ENCODE data around the gene CPAMD8.
"Not testable (repeated sequence)": the region's sequence is repeated elsewhere in the genome, so short reads cannot be mapped to it uniquely, and the experiment has no call there.

The CPAMD8 gene

DNA sequence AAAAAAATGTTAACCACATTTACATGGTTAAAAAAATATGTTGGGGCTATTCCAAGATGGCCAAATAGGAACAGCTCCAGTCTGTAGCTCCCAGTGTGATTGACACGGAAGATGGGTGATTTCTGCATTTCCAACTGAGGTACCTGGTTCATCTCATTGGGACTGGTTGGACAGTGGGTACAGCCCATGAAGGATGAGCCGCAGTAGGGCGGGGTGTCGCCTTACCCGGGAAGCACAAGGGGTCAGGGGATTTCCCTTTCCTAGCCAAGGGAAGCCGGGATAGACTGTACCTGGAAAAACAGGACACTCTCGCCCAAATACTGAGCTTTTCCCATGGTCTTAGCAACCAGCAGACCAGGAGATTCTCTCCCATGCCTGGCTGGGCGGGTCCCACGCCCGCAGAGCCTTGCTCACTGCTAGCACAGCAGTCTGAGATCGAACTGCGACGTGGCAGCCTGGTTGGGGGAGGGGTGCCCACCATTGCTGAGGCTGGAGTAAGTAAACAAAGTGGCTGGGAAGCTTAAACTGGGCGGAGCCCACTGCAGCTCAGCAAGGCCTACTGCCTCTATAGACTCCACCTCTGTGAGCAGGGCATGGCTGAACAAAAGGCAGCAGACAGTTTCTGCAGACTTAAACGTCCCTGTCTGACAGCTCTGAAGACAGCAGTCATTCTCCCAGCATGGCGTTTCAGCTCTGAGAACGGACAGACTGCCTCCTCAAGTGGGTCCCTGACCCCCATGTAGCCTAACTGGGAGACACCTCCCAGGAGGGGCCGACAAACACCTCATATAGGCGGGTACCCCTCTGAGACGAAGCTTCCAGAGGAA, 65.4 kb downstream of the CPAMD8 start:
- peaks cover 39 to 54% of the 10 kb centered on the region in 2 donors for H3K27me3 Mint-ChIP-seq
- not testable (repeated sequence) for H3K4me1 Mint-ChIP-seq; H3K36me3 Mint-ChIP-seq; H3K9me3 Mint-ChIP-seq; ATAC-seq (replicated peaks); H3K4me3 Mint-ChIP-seq; DNase-seq; H3K27ac Mint-ChIP-seq

- DNase-seq; ATAC-seq (replicated peaks); H3K4me3 Mint-ChIP-seq; H3K27ac Mint-ChIP-seq; H3K9me3 Mint-ChIP-seq; H3K4me1 Mint-ChIP-seq; H3K36me3 Mint-ChIP-seq: not testable (repeated sequence)
- H3K27me3 Mint-ChIP-seq: peaks cover 26 to 41% of the 10 kb centered on the region in 2 donors
These were observed 68.3 kb downstream of the CPAMD8 start for GRCh38 chr19:16958277-16958676.

DNA sequence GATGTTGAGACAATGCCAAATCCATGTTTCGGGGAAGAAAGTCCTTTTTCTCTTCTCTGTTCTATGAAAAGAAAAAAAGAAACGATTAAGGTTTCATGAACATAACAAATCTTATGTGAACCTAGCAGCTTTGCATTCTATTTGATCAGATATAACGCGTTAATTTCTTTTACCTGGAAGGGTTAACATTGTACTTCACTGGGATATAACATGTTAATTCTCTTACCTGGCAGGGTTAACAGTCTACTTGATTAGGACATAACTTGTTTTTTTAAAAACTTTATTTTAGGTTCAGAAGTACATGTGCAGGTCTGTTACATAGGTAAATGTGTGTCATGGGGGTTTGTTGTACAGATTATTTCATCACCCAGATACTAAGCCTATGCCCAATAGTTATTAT, 68.8 kb downstream of the CPAMD8 start:
- ATAC-seq (replicated peaks) (no peak), DNase-seq (no peak)
- Mint-ChIP-seq H3K36me3 (no peaks in the 10 kb centered on the region), H3K9me3 (peaks cover 0 to 8% of the 10 kb centered on the region in 2 donors), H3K4me3 (no peak overlapping the region), H3K4me1 (peaks cover 0 to 1% of the 10 kb centered on the region in 2 donors), H3K27me3 (peaks cover 22 to 37% of the 10 kb centered on the region in 2 donors), H3K27ac (no peak overlapping the region)

- peaks cover 0 to 1% of the 10 kb centered on the region in 2 donors for H3K4me1 Mint-ChIP-seq
- peaks cover 21 to 37% of the 10 kb centered on the region in 2 donors for H3K27me3 Mint-ChIP-seq
- ATAC-seq (replicated peaks): no peak
- no peak for DNase-seq
- no peak overlapping the region for H3K27ac Mint-ChIP-seq
- peaks cover 0 to 8% of the 10 kb centered on the region in 2 donors for H3K9me3 Mint-ChIP-seq
- no peak overlapping the region for H3K4me3 Mint-ChIP-seq
- no peaks in the 10 kb centered on the region for H3K36me3 Mint-ChIP-seq
These were observed 69.4 kb downstream of the CPAMD8 start for GRCh38 chr19:16957151-16957701.

DNA sequence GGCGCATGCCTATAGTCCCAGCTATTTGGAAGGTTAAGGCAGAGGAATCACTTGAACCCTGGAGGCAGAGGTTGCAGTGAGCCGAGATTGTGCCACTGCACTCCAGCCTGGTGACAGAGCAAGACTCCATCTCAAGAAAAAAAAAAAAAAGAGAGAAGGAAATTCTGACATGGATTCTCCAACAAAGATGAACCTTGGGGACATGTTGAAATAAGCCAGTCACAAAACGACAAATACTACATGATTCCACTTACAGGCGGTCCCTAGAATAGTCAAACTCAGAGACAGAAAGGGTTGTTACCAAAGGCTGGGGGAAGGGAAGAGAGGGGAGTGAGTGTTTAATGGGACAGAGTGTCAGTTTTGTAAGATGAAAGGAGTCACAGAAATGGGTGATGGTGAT, 71.4 kb downstream of the CPAMD8 start:
- Mint-ChIP-seq H3K36me3 (no peaks in the 10 kb centered on the region), H3K27ac (no peak overlapping the region), H3K9me3 (peaks cover 0 to 8% of the 10 kb centered on the region in 2 donors), H3K4me3 (no peak overlapping the region), H3K4me1 (peaks cover 0 to 1% of the 10 kb centered on the region in 2 donors), H3K27me3 (peaks cover 23 to 32% of the 10 kb centered on the region in 2 donors)
- DNase-seq: no peak
- ATAC-seq (replicated peaks): no peak

DNA sequence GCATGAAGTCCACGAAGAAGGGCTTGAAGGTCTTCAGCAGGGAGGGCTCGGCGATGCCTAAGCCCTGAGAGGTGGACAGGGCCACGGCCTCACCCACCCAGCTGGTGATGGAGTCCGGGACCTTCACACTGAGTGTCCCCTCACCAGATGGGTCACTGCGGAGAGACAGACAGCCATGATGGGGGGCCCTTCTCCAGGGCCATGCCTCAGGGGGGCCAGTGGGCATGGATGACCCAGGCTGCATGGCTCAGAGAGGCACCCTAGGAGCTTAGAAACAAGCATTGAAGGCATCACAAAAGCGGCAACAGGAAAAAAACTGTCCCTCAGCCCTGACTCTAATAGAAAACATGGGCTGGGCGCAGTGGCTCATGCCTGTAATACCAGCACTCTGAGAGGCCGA, 74.6 kb downstream of the CPAMD8 start:
- H3K27me3 Mint-ChIP-seq: peaks cover 37 to 48% of the 10 kb centered on the region in 2 donors

GRCh38 chr19:16951529-16951928, 75.1 kb downstream of the CPAMD8 start:
- no peak for ATAC-seq (replicated peaks)
- Mint-ChIP-seq H3K27me3 (peaks cover 37 to 47% of the 10 kb centered on the region in 2 donors), H3K9me3 (peaks cover 0 to 10% of the 10 kb centered on the region in 2 donors), H3K4me1 (peaks cover 0 to 4% of the 10 kb centered on the region in 2 donors), H3K27ac (no peak overlapping the region), H3K36me3 (no peaks in the 10 kb centered on the region), H3K4me3 (no peak overlapping the region)
- DNase-seq: no peak

More for the DNA sequence above, 74.6 kb downstream of the CPAMD8 start:
- peaks cover 0 to 10% of the 10 kb centered on the region in 2 donors for H3K9me3 Mint-ChIP-seq
- H3K36me3 Mint-ChIP-seq: no peaks in the 10 kb centered on the region
- peaks cover 0 to 4% of the 10 kb centered on the region in 2 donors for H3K4me1 Mint-ChIP-seq
- DNase-seq: no peak
- H3K27ac Mint-ChIP-seq: no peak overlapping the region
- ATAC-seq (replicated peaks): no peak
- H3K4me3 Mint-ChIP-seq: no peak overlapping the region

- H3K36me3 Mint-ChIP-seq: no peaks in the 10 kb centered on the region
- H3K27me3 Mint-ChIP-seq: peaks cover 26 to 41% of the 10 kb centered on the region in 2 donors
- no peak overlapping the region for H3K27ac Mint-ChIP-seq
These were observed 77.0 kb downstream of the CPAMD8 start for GRCh38 chr19:16949496-16950023.

GRCh38 chr19:16946951-16947940, 79.4 kb downstream of the CPAMD8 start:
- Mint-ChIP-seq H3K4me3 (no peak overlapping the region), H3K36me3 (no peaks in the 10 kb centered on the region), H3K9me3 (peaks cover 6 to 9% of the 10 kb centered on the region in 2 donors), H3K27ac (no peak overlapping the region), H3K4me1 (peaks cover 0 to 4% of the 10 kb centered on the region in 2 donors), H3K27me3 (peaks cover 23 to 37% of the 10 kb centered on the region in 2 donors)
- DNase-seq (no peak), ATAC-seq (replicated peaks) (no peak)

More at GRCh38 chr19:16949496-16950023, 77.0 kb downstream of the CPAMD8 start:
- H3K4me3 Mint-ChIP-seq: no peak overlapping the region
- DNase-seq (no peak), ATAC-seq (replicated peaks) (no peak)
- H3K4me1 Mint-ChIP-seq: peaks cover 0 to 4% of the 10 kb centered on the region in 2 donors
- peaks cover 6 to 14% of the 10 kb centered on the region in 2 donors for H3K9me3 Mint-ChIP-seq

- Mint-ChIP-seq H3K27ac (no peak overlapping the region), H3K9me3 (peaks cover 6 to 9% of the 10 kb centered on the region in 2 donors), H3K4me3 (no peak overlapping the region), H3K36me3 (no peaks in the 10 kb centered on the region), H3K27me3 (peaks cover 14 to 29% of the 10 kb centered on the region in 2 donors), H3K4me1 (peaks cover 0 to 4% of the 10 kb centered on the region in 2 donors)
- ATAC-seq (replicated peaks) (no peak), DNase-seq (no peak)
These were observed 80.7 kb downstream of the CPAMD8 start for GRCh38 chr19:16945762-16946465.

DNA sequence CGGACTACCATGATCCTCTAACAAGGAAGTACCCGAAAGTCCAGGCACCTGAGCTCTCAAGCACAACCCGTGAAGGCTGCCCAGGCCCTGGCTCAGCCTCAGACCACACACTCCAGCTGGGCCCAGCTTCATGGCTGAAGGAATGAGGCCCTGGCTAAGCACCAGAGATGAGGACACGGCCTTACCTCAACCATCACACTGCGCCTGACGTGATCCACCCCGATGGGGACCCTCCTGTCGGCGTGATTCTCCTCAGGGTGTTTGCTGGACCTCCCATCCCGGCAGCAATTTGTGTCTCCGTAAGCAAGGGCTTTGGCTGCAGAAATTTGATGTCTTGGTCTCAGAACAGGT, 81.3 kb downstream of the CPAMD8 start:
- no peak overlapping the region for H3K4me3 Mint-ChIP-seq
- DNase-seq (no peak), ATAC-seq (replicated peaks) (no peak)
- no peak overlapping the region for H3K27ac Mint-ChIP-seq
- H3K9me3 Mint-ChIP-seq: peaks cover 6 to 9% of the 10 kb centered on the region in 2 donors
- H3K4me1 Mint-ChIP-seq: peaks cover 0 to 4% of the 10 kb centered on the region in 2 donors
- no peaks in the 10 kb centered on the region for H3K36me3 Mint-ChIP-seq
- H3K27me3 Mint-ChIP-seq: peaks cover 14 to 29% of the 10 kb centered on the region in 2 donors

DNA sequence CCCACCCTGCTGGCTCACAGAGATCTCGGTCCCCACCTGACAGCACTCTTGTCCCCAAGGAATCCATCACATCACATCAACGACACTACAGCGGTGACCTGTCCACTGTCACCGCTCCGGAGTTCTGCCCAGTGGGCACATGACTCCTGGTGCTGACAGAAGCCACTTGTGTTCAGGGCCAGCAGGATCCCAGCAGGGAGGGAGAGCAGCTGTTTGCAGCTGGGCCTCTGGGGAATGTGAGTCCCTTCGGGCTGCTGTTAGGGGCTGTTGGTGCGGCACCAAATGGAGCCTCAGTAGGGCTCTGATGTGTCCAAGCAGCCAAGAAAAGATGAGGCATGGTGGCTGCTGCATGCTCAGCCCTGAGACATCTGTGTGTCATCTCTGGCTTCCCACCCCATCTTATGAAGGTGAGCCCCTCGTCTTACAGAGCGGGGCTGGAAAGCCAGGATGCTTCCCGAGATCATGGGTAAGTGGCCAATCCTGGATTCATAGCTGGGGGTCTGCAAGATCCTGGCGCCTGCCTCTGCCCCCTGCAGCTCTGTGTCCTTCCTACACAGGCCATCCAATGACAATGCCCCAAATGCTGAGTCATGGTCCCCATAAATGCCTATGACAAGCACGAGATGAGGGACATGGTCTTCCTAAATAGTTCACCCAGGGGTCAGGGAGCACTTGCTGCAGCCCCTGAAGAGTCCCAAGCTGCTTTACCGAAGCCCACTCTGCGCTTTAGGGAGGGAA, 81.8 kb downstream of the CPAMD8 start:
- peaks cover 6 to 9% of the 10 kb centered on the region in 2 donors for H3K9me3 Mint-ChIP-seq
- peaks cover 13 to 28% of the 10 kb centered on the region in 2 donors for H3K27me3 Mint-ChIP-seq
- H3K27ac Mint-ChIP-seq: no peak overlapping the region
- no peak for DNase-seq
- H3K36me3 Mint-ChIP-seq: no peaks in the 10 kb centered on the region
- ATAC-seq (replicated peaks): no peak
- H3K4me3 Mint-ChIP-seq: no peak overlapping the region
- peaks cover 0 to 4% of the 10 kb centered on the region in 2 donors for H3K4me1 Mint-ChIP-seq

Data from stimulated activated naive B cell treated with anti-CD40 and anti-IgM and Interleukin-4, amounts not matched to agents 10 μg/mL and 1 μg/mL and 100 μg/mL, for 72 hours (primary cell).